NAMALWA (cell line): ENCODE measurements around the gene PAX4.
A peak's percentile ranks its signal among the peaks of the same experiment; 100 is the strongest.

Experiments used
- DNase-seq: peaks from one replicate; pipeline ENCODE4 v3.0.0-alpha.2; 2015; ENCODE audit warnings: low spot score

PAX4 gene

DNA sequence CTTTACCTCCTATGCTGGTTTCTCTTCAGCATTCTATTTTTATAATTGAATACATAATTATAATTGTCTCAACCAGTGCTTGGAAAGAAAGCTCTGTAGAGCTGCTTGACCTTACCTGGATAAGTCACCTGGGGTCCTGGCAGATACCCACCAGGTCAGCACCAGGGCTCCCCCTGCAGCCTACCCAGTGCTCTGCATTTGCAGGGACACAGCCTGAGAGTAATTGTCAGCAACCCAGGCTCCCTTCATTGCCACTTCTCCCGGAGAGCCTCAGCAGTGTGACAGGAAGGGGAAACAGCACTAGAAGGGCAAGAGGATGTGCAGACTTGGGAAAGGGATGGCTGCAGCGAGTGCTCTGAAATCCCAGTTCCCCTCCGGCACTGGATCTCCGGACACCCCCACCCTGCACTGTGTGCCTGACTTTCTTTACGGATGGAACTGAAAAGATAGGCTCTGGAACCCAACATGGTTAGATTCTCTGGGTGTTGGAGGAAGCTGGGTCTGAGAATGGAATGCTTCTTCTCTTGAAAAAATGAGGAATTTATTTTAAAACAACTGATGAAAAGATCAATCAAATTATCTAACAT is 11.4 kb upstream of the PAX4 start:
- DNase-seq, result peak; percentile 69

DNA sequence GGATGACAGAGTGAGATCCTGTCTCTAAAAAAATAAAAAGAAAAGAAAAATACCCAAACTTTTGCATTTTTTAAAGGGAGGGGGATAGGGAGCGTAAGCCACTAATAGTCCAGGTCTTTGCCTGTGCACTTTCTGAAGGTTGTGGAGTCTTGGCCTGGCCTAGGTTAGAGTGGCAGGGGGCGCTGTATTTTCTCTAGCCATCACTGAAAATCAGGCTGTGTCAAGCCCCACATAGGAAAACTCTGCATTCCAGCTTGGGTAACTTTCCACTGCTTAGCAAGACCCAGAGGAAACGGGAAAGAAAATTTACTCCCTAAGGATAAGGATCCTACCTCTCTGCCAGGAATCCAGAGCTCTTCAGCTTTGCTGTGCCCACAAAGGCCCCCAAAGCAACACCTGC is 10.5 kb upstream of the PAX4 start:
- peak; percentile 48 for DNase-seq

DNA sequence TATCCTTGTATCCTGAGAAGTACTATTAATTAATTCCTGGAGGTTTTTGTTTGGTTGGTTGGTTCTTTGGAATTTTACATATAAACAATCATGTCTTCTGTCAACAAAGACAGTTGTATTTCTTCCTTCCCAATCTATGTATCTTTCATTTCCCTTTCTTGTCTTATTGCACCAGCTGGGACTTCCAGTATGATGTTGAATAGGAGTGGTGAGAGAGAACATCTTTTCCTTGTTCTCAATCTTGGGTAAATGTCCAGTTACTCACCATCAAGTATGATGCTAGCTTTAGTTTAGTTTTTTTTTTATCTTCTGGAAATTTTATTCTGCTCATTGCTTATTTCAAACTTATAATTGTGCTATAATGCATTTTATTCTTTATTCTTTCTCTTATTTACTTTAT is 7.4 kb upstream of the PAX4 start:
- no peak for DNase-seq

DNA sequence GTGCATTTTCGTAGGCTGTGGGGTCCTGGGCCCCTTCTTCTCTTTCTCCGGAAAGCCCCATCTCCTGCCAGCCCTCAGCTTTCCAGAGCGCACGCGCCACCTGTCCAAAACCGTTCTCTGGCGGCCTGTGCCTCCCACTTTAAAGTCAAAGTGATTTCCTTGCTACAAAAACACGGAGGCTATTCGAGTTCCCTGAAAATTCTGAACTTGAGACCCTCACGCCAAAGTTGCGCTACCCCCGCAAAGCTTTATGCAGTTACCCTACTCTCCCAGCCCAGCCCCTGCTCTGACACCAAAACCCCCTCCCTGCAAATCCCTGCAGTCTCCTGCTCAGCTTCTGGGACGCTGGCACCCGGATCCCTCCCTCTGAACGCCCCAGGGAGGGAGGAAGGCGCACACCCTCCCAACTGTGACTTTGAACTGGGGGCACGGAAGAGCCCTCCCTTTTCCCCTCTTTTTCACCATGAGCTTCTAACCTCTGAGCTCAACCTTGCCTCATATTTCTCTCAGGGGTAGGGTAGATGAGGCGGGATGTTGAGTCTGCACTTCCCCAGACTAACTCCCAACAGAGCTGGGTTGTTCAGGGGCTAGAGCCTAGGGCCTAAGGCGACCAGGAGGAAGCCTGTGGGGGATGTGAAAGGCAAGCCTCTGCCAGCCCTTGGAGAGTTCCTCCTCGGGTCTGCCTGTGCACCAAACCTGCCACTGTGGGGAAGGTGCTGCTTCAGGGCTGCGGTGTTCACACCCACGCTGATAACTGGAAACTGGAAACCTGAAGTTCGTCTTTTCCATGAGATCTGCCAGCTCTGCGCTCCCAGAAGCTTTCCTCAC is 2.7 kb upstream of the PAX4 start:
- no peak for DNase-seq

DNA sequence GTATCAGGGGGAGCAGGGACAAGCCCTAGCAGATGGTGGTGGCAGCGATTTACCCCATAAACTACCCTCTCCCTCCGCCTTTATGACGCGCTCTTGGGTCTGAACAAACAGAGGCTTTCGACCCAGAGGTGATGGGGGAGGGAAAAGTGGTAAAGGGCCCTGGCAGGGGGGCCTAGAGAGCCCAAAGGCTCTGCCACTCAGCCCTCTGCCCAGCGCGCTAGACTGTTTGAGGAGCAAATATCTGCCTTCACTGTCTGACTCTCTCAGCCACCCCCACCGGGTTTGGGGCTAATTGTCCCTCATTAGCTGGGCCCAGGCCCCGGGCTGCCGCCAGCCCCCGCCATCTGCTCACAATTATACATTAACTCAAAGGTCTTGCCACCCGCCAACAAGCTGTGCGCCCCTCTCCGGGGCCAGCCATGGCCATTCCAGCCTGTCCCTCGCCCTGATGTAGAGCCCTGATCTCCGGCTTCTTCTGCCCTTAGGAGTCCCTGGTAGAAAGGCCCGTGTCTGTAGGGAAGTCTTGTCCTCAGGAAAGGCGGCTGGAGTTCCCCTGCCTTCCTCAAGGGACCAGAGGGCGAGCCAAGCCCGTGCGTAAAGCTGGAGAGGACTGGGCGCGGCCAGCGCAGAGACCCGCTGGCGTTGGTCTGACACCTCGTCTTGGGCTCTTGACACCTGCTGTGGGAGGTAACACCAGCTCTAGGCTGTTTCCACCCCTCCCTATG is 1.9 kb upstream of the PAX4 start:
- DNase-seq, result no peak

DNA sequence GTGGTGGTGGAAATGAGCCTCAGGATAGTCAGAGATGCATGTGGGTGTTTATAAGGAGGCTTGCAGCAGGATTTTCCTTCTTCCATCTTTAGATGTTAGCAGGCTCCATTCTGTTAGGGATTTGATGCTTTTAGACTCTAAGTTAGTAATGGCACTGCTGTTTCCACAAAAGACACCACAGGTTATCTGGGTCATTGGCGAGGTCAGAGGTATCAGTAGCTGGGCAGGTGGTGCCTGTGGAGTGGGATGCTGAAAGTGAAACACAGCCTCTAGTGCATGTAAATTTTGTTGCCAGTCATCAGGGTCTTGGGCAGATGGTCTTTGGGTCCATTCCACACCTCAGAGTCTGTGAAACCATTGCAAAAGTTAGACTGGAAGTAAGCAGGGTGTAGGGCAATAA is 833 bp upstream of the PAX4 start:
- DNase-seq, result no peak

DNA sequence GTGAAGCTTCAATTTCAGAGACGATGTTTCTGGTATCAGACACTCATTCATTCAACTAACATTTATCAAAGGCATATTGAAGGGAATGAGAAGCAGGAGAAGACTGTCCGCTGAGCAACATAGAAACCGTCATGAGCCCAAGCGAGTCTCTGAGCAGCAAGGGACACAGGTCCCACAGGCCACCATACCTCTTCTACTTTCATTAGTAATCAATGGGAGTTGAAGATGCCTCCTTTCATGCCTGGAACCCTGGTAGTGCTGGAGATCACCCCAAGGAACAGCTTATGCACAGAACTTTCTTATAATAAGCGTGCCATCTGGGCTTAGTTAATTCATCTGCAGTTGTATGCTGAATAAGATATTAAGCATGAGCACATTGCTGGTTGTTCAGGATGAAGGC is 1.2 kb downstream of the PAX4 start:
- DNase-seq, result no peak

DNA sequence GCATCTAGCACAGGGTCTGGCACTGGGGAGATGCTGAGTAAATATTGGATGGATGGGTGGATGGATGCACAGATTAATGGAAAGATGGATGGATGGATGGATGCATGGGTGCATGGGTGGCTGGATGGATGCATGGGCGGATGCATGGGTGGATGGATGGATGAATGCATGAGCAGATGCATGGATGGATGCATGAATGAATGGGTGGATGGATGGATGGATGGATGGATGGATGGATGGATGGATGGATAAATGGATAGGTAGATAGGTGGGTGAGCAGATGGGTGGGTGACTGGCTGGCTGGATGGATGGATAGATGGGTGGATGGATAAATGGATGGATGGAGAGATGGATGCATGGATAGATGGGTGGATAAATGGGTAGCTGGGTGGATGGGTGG is 5.7 kb downstream of the PAX4 start:
- no peak for DNase-seq

DNA sequence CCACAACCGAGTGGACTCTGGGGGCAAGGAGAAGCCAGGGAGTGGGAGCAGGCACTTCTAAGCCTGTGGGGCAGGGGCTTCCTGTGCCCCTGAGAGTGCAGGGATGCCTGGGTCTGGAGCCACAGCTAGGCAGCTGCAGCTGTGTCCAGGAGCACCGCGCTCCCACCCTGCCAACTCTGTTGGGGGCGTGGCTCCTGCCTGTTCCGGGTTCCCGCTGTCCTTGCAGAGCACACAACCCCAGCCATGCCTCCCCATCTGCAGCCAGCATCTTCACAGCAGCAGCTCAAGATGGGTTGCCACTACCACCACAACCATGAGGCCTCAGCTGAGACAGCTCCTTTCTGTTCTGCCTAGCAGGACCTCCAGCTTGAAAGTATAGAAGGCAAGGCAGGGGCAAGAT is 8.6 kb downstream of the PAX4 start:
- DNase-seq, result no peak

DNA sequence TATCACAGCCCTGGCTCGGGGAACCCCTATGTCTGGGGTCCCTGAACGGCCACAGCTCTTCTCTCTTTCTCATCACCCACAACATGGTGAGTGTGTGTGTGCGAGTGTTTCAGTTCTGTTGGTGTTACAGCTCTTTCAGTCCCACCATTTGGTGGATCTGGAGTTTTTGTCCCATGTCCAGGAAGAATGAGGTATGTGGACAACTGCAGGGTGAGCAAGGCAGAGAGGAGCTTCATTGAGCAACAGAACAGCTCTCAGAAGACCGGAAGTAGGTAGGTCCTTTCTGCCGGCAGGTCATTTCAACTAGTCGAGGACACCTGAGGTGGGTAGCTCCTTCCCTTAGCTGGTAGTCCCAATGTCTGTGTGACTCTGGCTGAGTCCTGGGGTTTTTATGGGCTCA is 9.5 kb downstream of the PAX4 start:
- DNase-seq, result no peak

DNA sequence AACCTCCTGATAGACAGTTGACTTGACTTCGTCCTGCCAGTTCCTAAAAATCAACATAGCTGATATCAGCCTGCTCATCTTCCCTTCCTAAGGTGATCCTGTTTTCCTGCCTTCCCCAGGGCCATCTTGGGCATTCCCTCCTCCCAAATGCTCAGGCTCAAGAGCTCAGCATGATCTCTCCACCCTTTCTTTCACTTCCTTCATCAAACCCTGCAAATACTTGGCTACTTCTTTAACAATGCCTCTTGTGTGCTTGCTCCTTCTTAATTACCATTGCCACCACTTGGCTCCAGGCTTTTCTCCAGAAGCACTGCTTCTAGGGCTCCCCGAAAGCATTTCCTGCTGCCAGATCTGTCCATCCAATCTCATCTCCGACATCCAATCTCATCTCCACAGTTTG is 17.1 kb downstream of the PAX4 start:
- no peak for DNase-seq

DNA sequence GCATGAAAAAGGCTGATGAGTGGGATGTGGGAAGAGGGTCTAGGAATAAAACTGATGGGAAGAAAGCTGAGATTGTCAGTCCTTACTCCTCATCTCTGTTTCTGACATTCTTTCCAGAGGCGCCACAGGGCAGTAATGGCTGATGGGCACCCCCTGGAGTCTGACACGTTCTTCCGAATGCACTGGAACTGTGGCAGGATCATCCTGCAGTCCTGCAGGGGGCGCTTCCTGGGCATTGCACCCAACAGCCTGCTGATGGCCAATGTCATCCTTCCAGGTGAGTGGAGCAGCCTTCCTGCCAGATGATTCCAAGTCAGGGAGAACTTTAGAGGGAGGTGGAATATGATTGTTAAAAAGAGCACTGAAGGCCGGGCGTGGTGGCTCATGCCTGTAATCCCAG is 19.6 kb downstream of the PAX4 start:
- DNase-seq, result no peak

DNA sequence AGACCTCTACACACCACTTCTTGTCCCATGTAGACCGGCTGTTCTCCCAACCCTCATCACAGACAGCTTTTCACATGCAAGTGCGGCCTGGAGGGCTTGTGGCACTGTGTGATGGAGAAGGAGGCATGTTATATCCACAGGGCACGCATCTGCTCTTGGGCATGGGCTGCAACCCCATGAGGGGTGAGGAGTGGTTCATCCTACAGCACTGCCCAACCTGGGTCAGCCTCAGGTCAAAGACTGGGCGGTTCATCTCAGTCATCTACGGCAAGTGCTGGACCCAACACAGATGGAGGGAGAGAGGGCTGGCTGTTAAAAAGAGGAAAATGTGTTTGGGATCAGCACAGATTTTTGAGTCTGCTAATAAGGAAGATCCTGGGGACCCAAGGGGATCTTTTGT is 22.2 kb downstream of the PAX4 start:
- DNase-seq, result no peak

DNA sequence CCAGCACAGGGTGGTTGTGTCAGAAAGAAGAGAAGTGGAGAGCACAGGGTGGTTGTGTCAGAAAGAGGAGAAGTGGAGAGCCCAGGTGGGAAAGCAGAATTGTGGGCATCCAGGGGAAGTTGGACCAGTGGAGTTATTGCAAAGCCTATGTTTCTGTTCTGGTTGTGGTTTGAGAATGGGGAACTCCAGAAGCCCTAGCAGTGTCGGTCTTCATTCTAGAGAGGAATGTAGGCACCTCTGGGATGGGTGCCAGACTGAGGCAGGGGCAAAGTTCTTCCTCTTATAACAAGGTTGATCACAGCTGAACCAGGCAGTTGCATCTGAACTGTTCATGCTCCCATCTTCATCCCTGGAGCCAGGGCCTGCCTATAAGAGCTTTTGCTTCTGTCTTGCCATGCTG is 23.5 kb downstream of the PAX4 start:
- no peak for DNase-seq

DNA sequence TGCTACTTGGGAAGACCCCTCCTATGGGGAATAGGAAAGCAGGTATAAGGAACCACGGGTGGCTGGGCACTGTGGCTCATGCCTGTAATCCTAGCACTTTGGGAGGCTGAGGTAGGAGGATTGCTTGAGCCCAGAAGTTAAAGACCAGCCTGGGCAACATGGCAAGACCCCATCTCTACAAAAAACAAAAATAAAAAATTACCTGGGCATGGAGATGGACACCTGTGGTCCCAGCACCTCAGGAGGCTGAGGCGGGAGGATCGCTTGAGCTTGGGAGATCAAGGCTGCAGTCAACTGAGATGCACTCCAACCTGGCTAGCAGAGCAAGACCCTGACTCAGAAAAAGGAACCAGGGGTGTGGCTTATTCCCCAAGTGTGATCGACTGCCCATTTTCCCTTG is 25.4 kb downstream of the PAX4 start:
- DNase-seq, result no peak

DNA sequence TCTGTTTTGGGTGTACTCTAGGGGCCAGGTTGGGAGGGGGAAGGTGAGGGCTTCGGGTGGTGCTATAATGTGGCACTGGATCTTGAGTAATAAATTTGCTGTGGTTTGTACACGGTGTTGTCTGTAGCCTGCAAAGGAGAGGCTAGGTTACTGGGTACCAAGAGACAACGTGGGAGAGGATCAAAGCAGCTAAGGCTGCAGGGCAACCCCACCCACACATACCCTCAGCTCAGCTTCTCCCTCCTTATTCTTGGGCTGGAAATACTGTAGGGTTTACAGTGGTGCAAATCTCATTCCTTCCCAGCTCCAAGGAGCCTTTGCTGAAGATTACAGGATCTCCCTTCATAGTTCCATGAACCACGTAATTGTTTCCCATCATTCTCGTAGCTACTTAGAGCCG is 26.4 kb downstream of the PAX4 start:
- DNase-seq, result no peak

DNA sequence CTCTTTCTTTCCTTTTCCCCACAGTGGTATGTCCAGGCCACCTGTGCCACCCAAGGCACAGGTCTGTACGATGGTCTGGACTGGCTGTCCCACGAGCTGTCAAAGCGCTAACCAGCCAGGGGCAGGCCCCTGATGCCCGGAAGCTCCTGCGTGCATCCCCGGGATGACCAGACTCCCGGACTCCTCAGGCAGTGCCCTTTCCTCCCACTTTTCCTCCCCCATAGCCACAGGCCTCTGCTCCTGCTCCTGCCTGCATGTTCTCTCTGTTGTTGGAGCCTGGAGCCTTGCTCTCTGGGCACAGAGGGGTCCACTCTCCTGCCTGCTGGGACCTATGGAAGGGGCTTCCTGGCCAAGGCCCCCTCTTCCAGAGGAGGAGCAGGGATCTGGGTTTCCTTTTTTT is 26.8 kb downstream of the PAX4 start:
- no peak for DNase-seq

DNA sequence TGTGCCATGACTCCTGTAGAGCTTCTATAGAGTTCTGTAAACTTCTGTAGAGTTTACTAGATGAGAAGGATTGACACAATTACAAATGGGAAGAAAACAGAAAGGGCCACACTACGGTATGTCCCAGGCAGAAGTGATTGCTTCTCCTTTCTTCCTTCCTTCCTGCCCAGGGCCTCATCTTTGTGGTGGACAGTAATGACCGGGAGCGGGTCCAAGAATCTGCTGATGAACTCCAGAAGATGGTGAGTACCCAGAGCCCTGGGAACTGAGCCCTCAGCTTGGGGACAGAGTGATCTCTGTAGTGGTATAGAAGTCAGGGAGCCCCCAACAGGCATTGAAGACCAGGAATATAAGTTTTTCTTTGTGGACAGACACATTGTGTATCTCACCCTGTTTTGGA is 28.0 kb downstream of the PAX4 start:
- DNase-seq, result no peak

DNA sequence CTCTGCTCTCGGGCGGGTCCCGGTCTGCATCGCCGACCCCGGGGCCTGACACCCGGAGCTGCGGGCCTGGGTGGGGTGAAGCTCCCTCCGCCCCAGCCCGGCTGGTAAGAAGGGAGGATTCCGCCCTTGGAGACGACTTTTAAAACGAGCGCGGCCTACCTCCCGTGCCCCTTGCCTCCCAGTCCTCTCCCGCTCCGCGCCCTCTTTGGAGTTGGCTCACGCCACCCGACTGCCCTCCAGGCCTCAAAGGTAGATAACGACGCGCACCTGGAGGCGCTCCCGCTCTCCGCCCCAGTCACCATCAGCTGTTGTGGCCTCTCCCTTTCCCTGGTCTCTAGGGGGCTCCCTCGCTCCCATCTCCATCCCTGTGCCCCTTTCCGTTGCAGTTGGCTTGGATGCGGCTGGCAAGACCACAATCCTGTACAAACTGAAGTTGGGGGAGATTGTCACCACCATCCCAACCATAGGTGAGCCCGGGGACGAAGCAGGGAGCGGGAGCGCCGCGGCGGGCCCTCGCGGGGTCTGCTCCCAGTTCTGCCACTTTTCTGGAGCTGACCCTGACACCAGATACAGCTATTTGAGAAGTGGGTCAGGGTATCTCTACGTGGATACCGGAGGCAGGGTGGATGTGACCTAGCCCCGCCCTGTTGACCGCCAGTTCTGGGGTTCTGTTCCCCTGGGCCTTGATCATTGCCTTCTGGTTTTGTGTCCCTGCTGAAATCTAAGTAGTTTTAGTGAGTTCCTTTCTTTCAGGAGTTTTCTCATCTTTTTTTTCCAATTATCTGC is 29.1 kb downstream of the PAX4 start:
- DNase-seq, result peak; percentile 50

DNA sequence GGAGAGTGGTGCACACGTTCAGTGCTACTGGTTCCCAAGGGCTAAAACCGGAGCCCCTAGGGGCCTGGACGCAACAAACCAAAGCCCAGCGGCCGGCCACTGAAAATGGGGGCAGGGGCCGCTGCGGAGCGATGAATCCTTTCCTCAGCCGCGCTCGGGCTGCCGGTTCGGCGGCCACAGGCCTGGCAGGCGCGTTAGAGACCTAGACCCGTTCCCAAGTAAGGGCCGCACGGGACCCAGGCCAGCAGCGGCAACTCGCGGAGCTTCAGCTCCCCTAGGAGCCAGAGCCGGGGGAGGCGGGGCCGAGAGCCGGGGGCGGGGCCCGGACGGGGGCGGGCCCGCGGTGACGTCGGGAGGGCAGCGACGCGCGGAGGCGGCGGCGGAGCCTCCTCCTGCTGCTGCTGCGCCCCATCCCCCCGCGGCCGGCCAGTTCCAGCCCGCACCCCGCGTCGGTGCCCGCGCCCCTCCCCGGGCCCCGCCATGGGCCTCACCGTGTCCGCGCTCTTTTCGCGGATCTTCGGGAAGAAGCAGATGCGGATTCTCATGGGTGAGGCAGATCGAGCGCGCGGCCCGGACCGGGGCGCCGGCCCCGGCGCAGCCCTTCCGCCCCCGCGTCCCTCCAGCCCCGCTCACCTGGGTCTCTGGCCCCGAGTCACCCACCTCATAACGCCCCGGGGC is 29.8 kb downstream of the PAX4 start, which contains the start of gene ARF5:
TSS of gene ARF5 (plus strand) at position 393 of the 678 bp plus-strand sequence. CDS start at position 481, 88 bp downstream.
- DNase-seq, result peak; percentile 92

DNA sequence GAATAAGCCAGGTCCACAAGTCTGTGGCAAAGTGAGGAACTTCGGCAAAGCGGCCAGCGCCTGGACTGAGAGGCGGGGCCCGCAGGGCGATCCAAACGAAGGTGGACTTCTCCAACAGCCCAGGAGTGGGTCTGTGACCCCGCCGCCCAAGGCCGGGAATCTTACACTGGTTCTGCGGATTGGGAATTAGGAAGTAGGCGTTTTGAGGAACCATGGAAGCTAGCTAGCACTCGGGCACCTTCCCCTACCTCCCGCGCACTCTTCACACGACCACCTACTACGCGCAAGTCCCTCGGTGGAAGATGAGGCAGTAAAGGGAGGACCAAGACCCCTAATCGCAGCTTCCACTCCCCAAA is 30.3 kb downstream of the PAX4 start:
- DNase-seq, result no peak

DNA sequence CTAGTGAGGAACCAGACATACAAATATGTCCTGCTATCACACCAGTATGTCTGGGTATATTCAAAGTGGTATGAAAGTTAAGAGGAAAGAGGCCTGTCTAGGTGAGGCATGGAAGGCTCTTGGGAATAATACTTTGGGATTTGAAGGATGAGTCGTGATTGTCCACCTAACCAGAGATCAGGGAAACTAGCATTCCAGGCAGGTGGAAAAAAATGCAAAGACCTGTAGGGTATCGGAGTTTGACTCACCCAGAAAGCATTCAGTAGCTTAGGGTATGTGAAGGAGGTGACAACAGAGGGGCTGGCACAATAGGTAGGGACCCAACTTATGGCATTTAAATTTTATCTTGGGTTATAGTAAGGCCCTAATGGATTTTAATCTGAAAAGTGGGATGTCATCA is 31.6 kb downstream of the PAX4 start:
- DNase-seq, result no peak
